Measurements from ENCODE around the gene MLLT6. TPM values are rescaled to one million over a fixed set of nuclear protein-coding genes. Genes with fewer than 3 reads are reported as not detected.

MLLT6 gene
- total and polyA plus RNA-seq, 2 of the 13 experiments (the other 11 are each of a cell fraction or from before 2014, with no cell fraction given) = 50.7 to 69.5 TPM

GRCh38 chr17:38752308-38753070 is 47.4 kb downstream of the MLLT6 start, which contains the start of gene PSMB3 (continued):
- TF ChIP-seq ARNT2 (CRISPR knock-in tag; IDR thresholded peaks at IDR 0.05; ENCODE audit: low read depth) (peak; percentile 8; the same call in 1 of the 2 replicates), HOMEZ (CRISPR knock-in tag; IDR thresholded peaks at IDR 0.05; ENCODE audit: low read depth) (peak; percentile 42; the same call in 1 of the 2 replicates), ATF7-NPFF (CRISPR knock-in tag; IDR thresholded peaks at IDR 0.05; ENCODE audit: low read depth) (no peak), GPN1 (CRISPR knock-in tag; IDR thresholded peaks at IDR 0.05; ENCODE audit: borderline replicate concordance) (no peak), ZUFSP (CRISPR knock-in tag; IDR thresholded peaks at IDR 0.05; ENCODE audit: borderline replicate concordance) (no peak), ZNF629 (CRISPR knock-in tag; conservative IDR thresholded peaks at IDR 0.05) (no peak; the same call in 1 of the 2 replicates), MAFG (CRISPR knock-in tag; IDR thresholded peaks at IDR 0.05) (no peak), ZBTB26 (CRISPR knock-in tag; IDR thresholded peaks at IDR 0.05; ENCODE audit: borderline replicate concordance) (0 out of 2 replicates have a peak, but pooled peaks have one; percentile 25), GMEB2 (CRISPR knock-in tag; IDR thresholded peaks at IDR 0.05; ENCODE audit: low read depth) (no peak), ZSCAN30 (CRISPR knock-in tag; IDR thresholded peaks at IDR 0.05) (no peak), ZNF20 (CRISPR knock-in tag; IDR thresholded peaks at IDR 0.05) (no peak; the same call in 1 of the 2 replicates), ZZZ3 (CRISPR knock-in tag; IDR thresholded peaks at IDR 0.05; ENCODE audit: borderline replicate concordance) (peak; percentile 97; the same call in 1 of the 2 replicates), KLF15 (CRISPR knock-in tag; IDR thresholded peaks at IDR 0.05; ENCODE audit: borderline replicate concordance) (no peak), RNF219 (CRISPR knock-in tag; IDR thresholded peaks at IDR 0.05) (no peak), PAX8 (CRISPR knock-in tag; IDR thresholded peaks at IDR 0.05; ENCODE audit: borderline replicate concordance) (peak; percentile 29; the same call in 1 of the 2 replicates), ZNF468 (CRISPR knock-in tag; IDR thresholded peaks at IDR 0.05) (peak; percentile 91; the same call in 1 of the 2 replicates), KDM1A (CRISPR knock-in tag; IDR thresholded peaks at IDR 0.05) (0 out of 2 replicates have a peak, but pooled peaks have one; percentile 25), MTA3 (CRISPR knock-in tag; IDR thresholded peaks at IDR 0.05) (no peak)

Data from HepG2 (cell line).